Measurements from ENCODE around the gene TMEM54.

The TMEM54 gene

GRCh38 chr1:32934535-32934934 is 33.3 kb upstream of the TMEM54 start:
- Histone ChIP-seq H3K9me3 (ENCODE audit: insufficient read depth, low read length) (no peaks in the 10 kb centered on the region), H3K79me2 (ENCODE audit: insufficient read depth, low read length) (no peaks in the 10 kb centered on the region), H3K27ac (ENCODE audit: low read depth, low read length) (no peak overlapping the region), H2AFZ (ENCODE audit: low read depth, low read length, severe bottlenecking) (no peak overlapping the region), H4K20me1 (ENCODE audit: low read depth, low read length) (no peaks in the 10 kb centered on the region), H3K36me3 (ENCODE audit: low read length) (0 out of 2 replicates have a peak, but pooled peaks cover 3% of the 10 kb centered on the region), H3K27me3 (ENCODE audit: low read length) (no peaks in the 10 kb centered on the region), H3F3A (ENCODE audit: insufficient read depth) (no peaks in the 10 kb centered on the region), H3K9me2 (replicated peaks; ENCODE audit: insufficient read depth, low read length) (no peaks in the 10 kb centered on the region), H3K4me3 (ENCODE audit: insufficient read depth, low read length, poor library complexity, severe bottlenecking) (no peak overlapping the region), H3K9ac (ENCODE audit: low read length) (no peak overlapping the region), H3K4me2 (ENCODE audit: low read depth, low read length, poor library complexity, severe bottlenecking) (no peak overlapping the region)
- TF ChIP-seq EZH2phosphoT487 (conservative IDR thresholded peaks at IDR 0.05; ENCODE audit: low read length) (no peak), CTCF (IDR thresholded peaks at IDR 0.05; ENCODE audit: insufficient read depth, low read length, poor library complexity, severe bottlenecking) (no peak)

GRCh38 chr1:32933742-32934322 is 32.6 kb upstream of the TMEM54 start:
- 0 out of 2 replicates have a peak, but pooled peaks cover 3% of the 10 kb centered on the region for H3K36me3 ChIP-seq (ENCODE audit: low read length)
- no peaks in the 10 kb centered on the region for H3K27me3 ChIP-seq (ENCODE audit: low read length)
- no peak overlapping the region for H3K4me3 ChIP-seq (ENCODE audit: insufficient read depth, low read length, poor library complexity, severe bottlenecking)
- no peaks in the 10 kb centered on the region for H3F3A ChIP-seq (ENCODE audit: insufficient read depth)
- no peaks in the 10 kb centered on the region for H3K9me3 ChIP-seq (ENCODE audit: insufficient read depth, low read length)
- no peaks in the 10 kb centered on the region for H3K9me2 ChIP-seq (replicated peaks; ENCODE audit: insufficient read depth, low read length)
- no peak for TF ChIP-seq CTCF (IDR thresholded peaks at IDR 0.05; ENCODE audit: insufficient read depth, low read length, poor library complexity, severe bottlenecking)
- TF ChIP-seq EZH2phosphoT487 (conservative IDR thresholded peaks at IDR 0.05; ENCODE audit: low read length): no peak
- H3K9ac ChIP-seq (ENCODE audit: low read length): no peak overlapping the region
- H2AFZ ChIP-seq (ENCODE audit: low read depth, low read length, severe bottlenecking): no peak overlapping the region
- no peaks in the 10 kb centered on the region for H3K79me2 ChIP-seq (ENCODE audit: insufficient read depth, low read length)
- no peaks in the 10 kb centered on the region for H4K20me1 ChIP-seq (ENCODE audit: low read depth, low read length)
- H3K27ac ChIP-seq (ENCODE audit: low read depth, low read length): no peak overlapping the region
- H3K4me2 ChIP-seq (ENCODE audit: low read depth, low read length, poor library complexity, severe bottlenecking): no peak overlapping the region

- Histone ChIP-seq H3K9me3 (ENCODE audit: insufficient read depth, low read length) (no peaks in the 10 kb centered on the region), H3K36me3 (ENCODE audit: low read length) (0 out of 2 replicates have a peak, but pooled peaks cover 3% of the 10 kb centered on the region), H3K9ac (ENCODE audit: low read length) (no peak overlapping the region), H3K4me3 (ENCODE audit: insufficient read depth, low read length, poor library complexity, severe bottlenecking) (no peak overlapping the region), H2AFZ (ENCODE audit: low read depth, low read length, severe bottlenecking) (no peak overlapping the region), H3K27ac (ENCODE audit: low read depth, low read length) (no peak overlapping the region), H3K79me2 (ENCODE audit: insufficient read depth, low read length) (no peaks in the 10 kb centered on the region), H3K27me3 (ENCODE audit: low read length) (no peaks in the 10 kb centered on the region), H4K20me1 (ENCODE audit: low read depth, low read length) (no peaks in the 10 kb centered on the region), H3K4me2 (ENCODE audit: low read depth, low read length, poor library complexity, severe bottlenecking) (no peak overlapping the region), H3F3A (ENCODE audit: insufficient read depth) (no peaks in the 10 kb centered on the region), H3K9me2 (replicated peaks; ENCODE audit: insufficient read depth, low read length) (no peaks in the 10 kb centered on the region)
- no peak for TF ChIP-seq CTCF (IDR thresholded peaks at IDR 0.05; ENCODE audit: insufficient read depth, low read length, poor library complexity, severe bottlenecking)
- TF ChIP-seq EZH2phosphoT487 (conservative IDR thresholded peaks at IDR 0.05; ENCODE audit: low read length): no peak
These were observed 30.6 kb upstream of the TMEM54 start for GRCh38 chr1:32931760-32932159.
